Measurements from ENCODE around the gene F12. TPM values are rescaled to one million over a fixed set of nuclear protein-coding genes. Genes with fewer than 3 reads are reported as not detected.

Gene F12
- total RNA-seq, 1 experiment from 2014 or later, result 30.0 TPM

- ChIA-PET RAD21 (ENCODE audit: low non-redundant PET in 1 of 2, low total read pairs in 2 of 2, uncharacterized antibody in 2 of 2, unreplicated experiment in 2 of 2) (no interaction called here), CTCF (interaction anchor here (3.2 kb wide), 1 partner anchor 15 kb away, joined by 15 read pairs; no protein-coding TSS in a partner anchor), POLR2A (no interaction called here)
- no peaks in the 10 kb centered on the region for H3K9me2 ChIP-seq (ENCODE audit: insufficient read depth)
- H3K4me1 ChIP-seq (ENCODE audit: control insufficient read depth in 1 of 2, insufficient read depth in 2 of 2, low read length in 2 of 2), result peaks cover 14 to 22% of the 10 kb centered on the region in 2 experiments
- H3K9me3 ChIP-seq (ENCODE audit: control insufficient read depth in 1 of 2, insufficient read depth in 1 of 2, low read depth in 1 of 2, low read length in 2 of 2), result peaks cover 0 to 4% of the 10 kb centered on the region in 2 experiments; a peak in 1 of 4 replicates
- no TSS peak for BruUV-seq (replicated peaks)
- H3K4me3 ChIP-seq (replicated peaks in 1 of 2; ENCODE audit: low read depth in 1 of 2, low read length in 2 of 2), result no peak overlapping the region
- intact Hi-C loops (cut with micrococcal nuclease), result no loop called here
- DNase-seq (ENCODE audit: low read depth, low spot score) (no peak), ATAC-seq (no peak)
- H3K36me3 ChIP-seq (ENCODE audit: control insufficient read depth in 1 of 2, insufficient read depth in 2 of 2, low read length in 2 of 2), result peaks cover 0 to 4% of the 10 kb centered on the region in 2 experiments; a peak in 1 of 4 replicates
- no peak overlapping the region for H3K9ac ChIP-seq (ENCODE audit: low read length)
- no peak overlapping the region for H3K27ac ChIP-seq (ENCODE audit: low read depth, low read length)
- no peak overlapping the region for H2AFZ ChIP-seq (ENCODE audit: low read depth, low read length, poor library complexity, severe bottlenecking)
- peaks cover 22% of the 10 kb centered on the region for H3K79me2 ChIP-seq (ENCODE audit: insufficient read depth, low read length)
- TF ChIP-seq ZFX (IDR thresholded peaks at IDR 0.05) (no peak), TCF7L2 (IDR thresholded peaks at IDR 0.05; ENCODE audit: borderline replicate concordance, extremely low read depth, insufficient read depth, insufficient read length) (no peak), POLR2A (IDR thresholded peaks at IDR 0.05; ENCODE audit: borderline replicate concordance, extremely low read depth, insufficient read depth, insufficient read length) (no peak), ZNF274 (IDR thresholded peaks at IDR 0.05; ENCODE audit: low read depth, low read length) (no peak), YY1 (IDR thresholded peaks at IDR 0.05; ENCODE audit: extremely low read depth, insufficient replicate concordance, low read depth, low read length) (no peak), JUND (IDR thresholded peaks at IDR 0.05) (no peak), SRF (IDR thresholded peaks at IDR 0.05; ENCODE audit: low read depth) (no peak), ATF3 (IDR thresholded peaks at IDR 0.05) (no peak), ELF1 (IDR thresholded peaks at IDR 0.05; ENCODE audit: borderline replicate concordance, low read depth) (no peak), FOSL1 (IDR thresholded peaks at IDR 0.05; ENCODE audit: low read depth) (no peak), EZH2 (IDR thresholded peaks at IDR 0.05) (no peak), CEBPB (IDR thresholded peaks at IDR 0.05; ENCODE audit: low read depth) (no peak)
- TF ChIP-seq, protein P1, sequence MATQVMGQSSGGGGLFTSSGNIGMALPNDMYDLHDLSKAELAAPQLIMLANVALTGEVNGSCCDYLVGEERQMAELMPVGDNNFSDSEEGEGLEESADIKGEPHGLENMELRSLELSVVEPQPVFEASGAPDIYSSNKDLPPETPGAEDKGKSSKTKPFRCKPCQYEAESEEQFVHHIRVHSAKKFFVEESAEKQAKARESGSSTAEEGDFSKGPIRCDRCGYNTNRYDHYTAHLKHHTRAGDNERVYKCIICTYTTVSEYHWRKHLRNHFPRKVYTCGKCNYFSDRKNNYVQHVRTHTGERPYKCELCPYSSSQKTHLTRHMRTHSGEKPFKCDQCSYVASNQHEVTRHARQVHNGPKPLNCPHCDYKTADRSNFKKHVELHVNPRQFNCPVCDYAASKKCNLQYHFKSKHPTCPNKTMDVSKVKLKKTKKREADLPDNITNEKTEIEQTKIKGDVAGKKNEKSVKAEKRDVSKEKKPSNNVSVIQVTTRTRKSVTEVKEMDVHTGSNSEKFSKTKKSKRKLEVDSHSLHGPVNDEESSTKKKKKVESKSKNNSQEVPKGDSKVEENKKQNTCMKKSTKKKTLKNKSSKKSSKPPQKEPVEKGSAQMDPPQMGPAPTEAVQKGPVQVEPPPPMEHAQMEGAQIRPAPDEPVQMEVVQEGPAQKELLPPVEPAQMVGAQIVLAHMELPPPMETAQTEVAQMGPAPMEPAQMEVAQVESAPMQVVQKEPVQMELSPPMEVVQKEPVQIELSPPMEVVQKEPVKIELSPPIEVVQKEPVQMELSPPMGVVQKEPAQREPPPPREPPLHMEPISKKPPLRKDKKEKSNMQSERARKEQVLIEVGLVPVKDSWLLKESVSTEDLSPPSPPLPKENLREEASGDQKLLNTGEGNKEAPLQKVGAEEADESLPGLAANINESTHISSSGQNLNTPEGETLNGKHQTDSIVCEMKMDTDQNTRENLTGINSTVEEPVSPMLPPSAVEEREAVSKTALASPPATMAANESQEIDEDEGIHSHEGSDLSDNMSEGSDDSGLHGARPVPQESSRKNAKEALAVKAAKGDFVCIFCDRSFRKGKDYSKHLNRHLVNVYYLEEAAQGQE (IDR thresholded peaks at IDR 0.05; ENCODE audit: low read depth), result no peak
- H3K4me2 ChIP-seq (ENCODE audit: low read length), result no peak overlapping the region
- no peaks in the 10 kb centered on the region for H4K20me1 ChIP-seq (ENCODE audit: insufficient read depth)
- H3K27me3 ChIP-seq (ENCODE audit: insufficient read depth, low read length), result no peaks in the 10 kb centered on the region
These were observed 55.1 kb downstream of the F12 start for GRCh38 chr5:177354256-177354655.
